Fibroblast of villous mesenchyme (primary cell): ENCODE data around the gene RBM45. TPM values are rescaled to one million over a fixed set of nuclear protein-coding genes. Genes with fewer than 3 reads are reported as not detected.
A peak's percentile ranks its signal among the peaks of the same experiment; 100 is the strongest.

Experiments used
- DNase-seq: peaks from one replicate; pipeline ENCODE4 v3.0.0-alpha.2; 2010; ENCODE audit warnings: low read depth
- H3K4me3 ChIP-seq: 2 replicates; pipeline ENCODE4 v1.5.1; 2011; ENCODE audit warnings: low read depth, mild to moderate bottlenecking, low read length
- total RNA-seq: library from RNA; depleted of rRNA; stranded (reverse); fragments of >200 nt; gene quantifications from 2 replicates; pipeline ENCODE4 v1.2.3, GENCODE V29; 2012
- TF ChIP-seq, protein P1 (sequence below): IDR thresholded peaks from 2 replicates; pipeline ENCODE4 v1.5.1; 2012; ENCODE audit warnings: low read depth, mild to moderate bottlenecking, low read length; ENCODE audit not compliant: insufficient read depth

The RBM45 gene, protein sequence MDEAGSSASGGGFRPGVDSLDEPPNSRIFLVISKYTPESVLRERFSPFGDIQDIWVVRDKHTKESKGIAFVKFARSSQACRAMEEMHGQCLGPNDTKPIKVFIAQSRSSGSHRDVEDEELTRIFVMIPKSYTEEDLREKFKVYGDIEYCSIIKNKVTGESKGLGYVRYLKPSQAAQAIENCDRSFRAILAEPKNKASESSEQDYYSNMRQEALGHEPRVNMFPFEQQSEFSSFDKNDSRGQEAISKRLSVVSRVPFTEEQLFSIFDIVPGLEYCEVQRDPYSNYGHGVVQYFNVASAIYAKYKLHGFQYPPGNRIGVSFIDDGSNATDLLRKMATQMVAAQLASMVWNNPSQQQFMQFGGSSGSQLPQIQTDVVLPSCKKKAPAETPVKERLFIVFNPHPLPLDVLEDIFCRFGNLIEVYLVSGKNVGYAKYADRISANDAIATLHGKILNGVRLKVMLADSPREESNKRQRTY
- 16.8 and 19.0 TPM in 2 replicates for total RNA-seq

DNA sequence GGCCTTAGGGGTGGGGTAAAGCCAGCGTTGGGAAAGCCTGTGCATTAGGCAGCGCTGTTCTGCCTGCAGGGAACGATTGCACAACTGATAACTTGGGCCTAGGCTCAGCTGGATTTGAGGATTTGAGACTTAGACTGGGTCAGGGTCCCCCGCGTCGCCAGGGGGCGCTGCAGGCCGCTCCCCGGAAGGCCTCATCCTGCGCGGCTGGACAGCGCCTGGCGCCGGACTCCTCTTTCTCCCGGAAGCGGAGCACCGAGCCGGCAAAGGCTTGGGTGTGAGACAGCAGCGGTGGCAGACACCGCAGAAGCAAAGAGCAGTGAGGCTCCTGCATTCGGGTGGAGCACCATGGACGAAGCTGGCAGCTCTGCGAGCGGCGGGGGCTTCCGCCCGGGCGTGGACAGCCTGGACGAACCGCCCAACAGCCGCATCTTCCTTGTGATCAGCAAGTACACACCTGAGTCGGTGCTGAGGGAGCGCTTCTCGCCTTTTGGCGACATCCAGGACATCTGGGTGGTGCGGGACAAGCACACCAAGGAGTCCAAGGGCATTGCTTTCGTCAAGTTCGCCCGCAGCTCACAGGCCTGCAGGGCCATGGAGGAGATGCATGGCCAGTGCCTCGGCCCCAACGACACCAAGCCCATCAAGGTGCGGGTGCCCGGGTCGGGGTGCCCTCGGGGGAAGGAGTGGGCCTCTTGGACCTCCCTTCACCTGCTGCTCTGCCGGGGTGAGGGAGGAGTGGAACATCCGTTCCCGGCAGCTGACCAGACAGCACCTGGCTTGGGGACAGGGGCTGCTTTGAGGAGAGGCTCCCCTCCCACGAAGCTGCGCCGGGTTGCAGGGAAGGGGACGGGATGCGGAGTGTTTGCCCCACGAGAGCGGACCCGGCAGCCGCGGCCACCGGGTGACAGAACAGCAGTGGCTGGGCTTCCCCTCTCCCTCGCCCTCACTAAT lies at the start of gene RBM45:
Gene RBM45 (plus strand): TSS at position 236 of the 951 bp plus-strand sequence. CDS start 110 bp downstream, at position 346.
- DNase-seq, result peak; percentile 97
- TF ChIP-seq, protein P1, sequence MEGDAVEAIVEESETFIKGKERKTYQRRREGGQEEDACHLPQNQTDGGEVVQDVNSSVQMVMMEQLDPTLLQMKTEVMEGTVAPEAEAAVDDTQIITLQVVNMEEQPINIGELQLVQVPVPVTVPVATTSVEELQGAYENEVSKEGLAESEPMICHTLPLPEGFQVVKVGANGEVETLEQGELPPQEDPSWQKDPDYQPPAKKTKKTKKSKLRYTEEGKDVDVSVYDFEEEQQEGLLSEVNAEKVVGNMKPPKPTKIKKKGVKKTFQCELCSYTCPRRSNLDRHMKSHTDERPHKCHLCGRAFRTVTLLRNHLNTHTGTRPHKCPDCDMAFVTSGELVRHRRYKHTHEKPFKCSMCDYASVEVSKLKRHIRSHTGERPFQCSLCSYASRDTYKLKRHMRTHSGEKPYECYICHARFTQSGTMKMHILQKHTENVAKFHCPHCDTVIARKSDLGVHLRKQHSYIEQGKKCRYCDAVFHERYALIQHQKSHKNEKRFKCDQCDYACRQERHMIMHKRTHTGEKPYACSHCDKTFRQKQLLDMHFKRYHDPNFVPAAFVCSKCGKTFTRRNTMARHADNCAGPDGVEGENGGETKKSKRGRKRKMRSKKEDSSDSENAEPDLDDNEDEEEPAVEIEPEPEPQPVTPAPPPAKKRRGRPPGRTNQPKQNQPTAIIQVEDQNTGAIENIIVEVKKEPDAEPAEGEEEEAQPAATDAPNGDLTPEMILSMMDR, result peak; percentile 98
- peak within 1 kb of the TSS; percentile 90 for H3K4me3 ChIP-seq

DNA sequence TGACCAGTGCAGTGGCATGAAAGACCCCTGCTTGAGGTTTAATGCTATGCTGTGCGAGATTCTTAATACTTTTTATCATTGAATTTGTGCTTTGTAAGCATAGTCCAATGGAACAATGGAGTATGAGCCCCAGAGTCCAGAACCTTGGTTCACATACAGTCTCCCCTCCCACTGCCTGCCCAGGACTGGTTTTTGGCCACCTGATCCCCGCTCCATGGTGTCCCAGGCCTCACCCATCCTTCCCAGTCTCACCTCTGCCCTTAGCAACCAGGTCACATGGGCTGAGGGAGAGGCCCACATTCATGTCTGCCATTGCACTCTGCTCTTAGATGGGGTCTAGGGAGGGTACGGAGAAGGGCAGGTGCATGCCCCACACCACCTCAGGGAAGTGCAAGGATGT lies 45.9 kb upstream of the RBM45 start:
- no peak for DNase-seq
- no peak overlapping the region for H3K4me3 ChIP-seq
- TF ChIP-seq, protein P1, result no peak

DNA sequence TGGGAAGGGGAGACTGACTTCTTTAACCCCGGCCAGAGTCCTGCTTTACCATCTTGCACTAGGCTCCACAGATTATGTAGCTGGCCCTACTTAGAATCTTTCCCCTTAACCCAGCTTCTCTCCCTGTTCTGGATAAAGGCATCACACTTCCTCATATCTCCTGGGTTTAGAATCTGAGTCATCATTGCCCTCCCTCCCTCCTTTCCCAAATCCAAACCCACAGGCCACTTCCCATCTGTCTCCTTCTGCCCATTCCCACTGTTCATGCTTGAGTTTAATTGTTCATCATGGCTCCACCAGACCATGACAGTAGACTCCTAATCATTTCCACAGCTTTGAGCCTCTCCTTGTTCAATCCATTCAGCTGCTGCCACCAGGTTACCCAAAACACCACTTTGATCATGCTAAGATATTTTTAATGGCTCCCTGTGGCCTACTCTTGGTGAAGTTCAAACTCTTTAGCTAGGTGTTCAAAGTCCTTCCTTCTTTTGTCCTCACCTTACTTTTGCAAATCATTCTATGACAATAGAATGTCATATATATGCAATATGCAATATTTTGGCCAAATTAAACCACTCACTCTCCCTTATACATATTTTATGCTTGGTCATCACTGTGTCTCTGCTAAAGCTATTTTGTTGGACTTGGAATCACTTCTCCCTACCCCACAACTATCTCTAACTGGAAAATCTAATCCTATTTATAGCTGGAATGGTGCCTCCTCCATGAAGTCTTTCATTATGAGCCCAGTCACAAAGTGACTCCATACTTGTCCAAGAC lies 45.2 kb upstream of the RBM45 start:
- TF ChIP-seq, protein P1, result no peak
- DNase-seq, result no peak
- H3K4me3 ChIP-seq, result no peak overlapping the region

DNA sequence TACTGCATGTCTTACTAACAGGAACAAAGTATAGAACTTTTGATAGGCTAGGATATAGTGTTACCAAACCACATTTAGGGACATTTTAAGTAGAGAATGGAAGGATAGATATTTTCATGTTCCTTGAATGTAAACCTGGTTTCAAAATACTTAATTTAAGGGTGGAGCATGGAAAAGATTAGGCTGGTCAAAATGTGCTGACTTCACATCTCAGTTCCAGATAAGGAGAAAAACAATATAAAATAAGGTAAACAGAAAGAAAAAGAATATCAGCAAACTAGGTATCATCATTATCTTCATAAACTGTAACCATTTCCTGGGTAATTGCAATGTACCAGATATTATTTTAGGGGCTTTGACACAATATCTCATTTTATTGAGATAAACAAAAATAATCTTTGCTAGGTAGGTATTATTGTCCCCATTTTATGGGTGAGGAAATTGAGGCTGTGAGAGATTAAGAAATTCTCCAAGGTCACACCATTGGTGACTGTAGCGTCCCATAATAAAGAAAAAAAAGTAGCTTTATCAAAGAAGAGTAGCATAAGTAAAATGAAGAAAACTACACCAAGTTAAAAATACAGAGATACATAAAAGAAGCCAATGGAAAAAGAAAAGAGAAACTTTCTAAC lies 43.3 kb upstream of the RBM45 start:
- no peak overlapping the region for H3K4me3 ChIP-seq
- TF ChIP-seq, protein P1, result no peak
- no peak for DNase-seq

DNA sequence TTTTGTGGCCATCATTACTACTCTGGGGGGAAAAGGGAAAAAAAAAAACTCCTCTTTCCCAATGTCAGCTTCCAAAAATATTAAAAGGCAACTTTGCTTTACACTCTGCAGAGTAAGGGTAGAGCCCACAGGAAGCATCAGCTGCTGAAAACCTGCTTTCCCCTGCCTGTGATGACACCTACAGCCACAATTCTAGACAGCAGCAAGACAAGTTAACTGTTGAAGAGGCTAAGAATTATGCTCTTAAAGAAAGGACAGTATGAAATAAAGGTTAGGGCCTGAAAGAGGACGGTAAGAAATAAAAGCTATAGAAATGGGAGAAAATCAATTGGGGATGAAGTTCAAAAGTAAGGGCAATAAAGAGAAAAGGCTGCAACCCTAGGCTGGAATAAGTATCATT lies 42.7 kb upstream of the RBM45 start:
- no peak for DNase-seq
- no peak overlapping the region for H3K4me3 ChIP-seq
- TF ChIP-seq, protein P1, result no peak

DNA sequence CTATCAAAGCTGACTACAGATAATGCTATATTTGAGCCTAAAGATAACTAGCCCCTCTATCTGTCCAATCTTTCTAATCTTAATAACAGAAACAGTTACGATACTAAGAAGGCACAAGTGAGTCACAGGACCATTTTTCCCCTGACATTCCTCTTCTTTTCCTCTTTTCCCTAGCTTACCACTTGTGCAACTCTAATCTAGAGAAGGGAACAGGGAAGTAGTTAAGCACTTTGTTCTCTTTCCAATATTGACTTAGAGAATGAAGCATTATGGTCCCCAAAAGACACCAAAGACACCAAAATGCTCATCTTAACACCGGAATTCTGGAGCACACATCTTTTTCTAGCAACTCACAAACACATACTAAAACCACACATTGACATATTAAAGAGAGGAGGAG lies 41.4 kb upstream of the RBM45 start:
- TF ChIP-seq, protein P1, result no peak
- peak; percentile 13 for DNase-seq
- H3K4me3 ChIP-seq, result no peak overlapping the region
